ENCODE results near the gene DENND2D.
A peak's percentile ranks its signal among the peaks of the same experiment; 100 is the strongest.

The DENND2D gene

GRCh38 chr1:111147948-111148347 is 52.5 kb downstream of the DENND2D start:
- H3K27me3 ChIP-seq (replicated peaks; ENCODE audit: control insufficient read depth, insufficient read depth, low read length) = no peaks in the 10 kb centered on the region
- no peak for DNase-seq (ENCODE audit: extremely low read depth, insufficient read length)
- peak overlapping the region; percentile 23; the same call in 1 of the 2 replicates for H3K4me3 ChIP-seq (replicated peaks; ENCODE audit: low read depth, low read length)
- no peak for TF ChIP-seq CTCF (IDR thresholded peaks at IDR 0.05; ENCODE audit: insufficient read depth, low read length, poor library complexity, severe bottlenecking)
- peaks cover 1% of the 10 kb centered on the region for H3K36me3 ChIP-seq (ENCODE audit: control insufficient read depth, insufficient read depth, low read length)

GRCh38 chr1:111145963-111146768 is 54.3 kb downstream of the DENND2D start:
- Histone ChIP-seq H3K36me3 (ENCODE audit: control insufficient read depth, insufficient read depth, low read length) (peaks cover 1% of the 10 kb centered on the region), H3K27me3 (replicated peaks; ENCODE audit: control insufficient read depth, insufficient read depth, low read length) (no peaks in the 10 kb centered on the region), H3K4me3 (replicated peaks; ENCODE audit: low read depth, low read length) (no peak overlapping the region)
- DNase-seq (ENCODE audit: extremely low read depth, insufficient read length) = no peak
- TF ChIP-seq CTCF (IDR thresholded peaks at IDR 0.05; ENCODE audit: insufficient read depth, low read length, poor library complexity, severe bottlenecking) = no peak

- TF ChIP-seq CTCF (IDR thresholded peaks at IDR 0.05; ENCODE audit: insufficient read depth, low read length, poor library complexity, severe bottlenecking) = no peak
- no peak overlapping the region for H3K4me3 ChIP-seq (replicated peaks; ENCODE audit: low read depth, low read length)
- no peak for DNase-seq (ENCODE audit: extremely low read depth, insufficient read length)
- H3K27me3 ChIP-seq (replicated peaks; ENCODE audit: control insufficient read depth, insufficient read depth, low read length) = no peaks in the 10 kb centered on the region
- H3K36me3 ChIP-seq (ENCODE audit: control insufficient read depth, insufficient read depth, low read length) = peaks cover 1% of the 10 kb centered on the region
Measured at GRCh38 chr1:111145542-111145941, 54.9 kb downstream of the DENND2D start.

- no peaks in the 10 kb centered on the region for H3K27me3 ChIP-seq (replicated peaks; ENCODE audit: control insufficient read depth, insufficient read depth, low read length)
- TF ChIP-seq CTCF (IDR thresholded peaks at IDR 0.05; ENCODE audit: insufficient read depth, low read length, poor library complexity, severe bottlenecking) = no peak
- no peaks in the 10 kb centered on the region; the same call in 1 of the 2 replicates for H3K36me3 ChIP-seq (ENCODE audit: control insufficient read depth, insufficient read depth, low read length)
- DNase-seq (ENCODE audit: extremely low read depth, insufficient read length) = no peak
- H3K4me3 ChIP-seq (replicated peaks; ENCODE audit: low read depth, low read length) = peak overlapping the region; percentile 100
Measured at GRCh38 chr1:111142356-111142975, 58.0 kb downstream of the DENND2D start.

GRCh38 chr1:111141245-111142220 is 58.9 kb downstream of the DENND2D start:
- Histone ChIP-seq H3K36me3 (ENCODE audit: control insufficient read depth, insufficient read depth, low read length) (no peaks in the 10 kb centered on the region; the same call in 1 of the 2 replicates), H3K4me3 (replicated peaks; ENCODE audit: low read depth, low read length) (peak overlapping the region; percentile 100), H3K27me3 (replicated peaks; ENCODE audit: control insufficient read depth, insufficient read depth, low read length) (no peaks in the 10 kb centered on the region)
- no peak for DNase-seq (ENCODE audit: extremely low read depth, insufficient read length)
- no peak for TF ChIP-seq CTCF (IDR thresholded peaks at IDR 0.05; ENCODE audit: insufficient read depth, low read length, poor library complexity, severe bottlenecking)

Data from GM06990 (cell line).